GF-D8 (cell line): ENCODE results near the gene CHCHD3.

ENCODE experiments used
- DNase-seq: peaks from one replicate; lab custom pipeline; 2025; lab: John Stamatoyannopoulos, UW

The CHCHD3 gene

GRCh38 chr7:132770055-132770454, 311.8 kb downstream of the CHCHD3 start:
- DNase-seq: no peak

DNA sequence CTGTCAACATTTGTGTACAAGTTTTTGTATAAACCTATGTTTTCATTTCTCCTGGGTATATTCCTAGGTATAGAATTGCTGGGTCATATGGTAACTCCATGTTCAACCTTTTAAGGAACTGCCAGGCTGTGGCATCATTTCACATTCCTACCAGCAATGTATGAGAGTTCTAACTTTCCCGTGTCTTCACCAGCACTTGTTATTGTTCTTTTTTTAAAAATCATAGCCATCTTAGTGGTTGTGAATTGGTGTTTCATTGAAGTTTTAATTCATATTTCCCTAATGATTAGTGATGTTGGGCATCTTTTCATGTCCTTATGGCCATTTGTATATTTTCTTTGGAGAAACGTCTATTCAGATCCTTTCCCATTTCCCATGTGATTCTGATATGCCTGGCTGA, 312.6 kb downstream of the CHCHD3 start:
- DNase-seq: no peak

DNA sequence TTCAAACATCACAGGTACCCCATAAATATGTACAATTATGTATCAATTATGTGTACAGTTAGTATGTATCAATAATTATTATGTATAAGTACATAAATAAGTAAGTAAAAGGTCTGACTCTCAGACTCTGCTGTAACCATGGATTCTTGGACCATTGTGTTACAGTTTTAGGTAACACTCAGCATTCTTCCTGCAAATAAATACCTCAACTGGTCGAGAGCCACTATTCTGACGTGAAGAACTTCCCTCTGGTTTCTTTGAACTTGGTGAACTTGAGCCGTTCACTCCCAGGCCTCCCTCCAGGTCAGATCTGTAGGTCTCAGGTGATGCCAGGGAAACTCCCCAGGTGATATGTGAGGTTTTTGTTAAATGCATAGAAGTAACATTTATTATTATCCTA, 313.8 kb downstream of the CHCHD3 start:
- no peak for DNase-seq

DNA sequence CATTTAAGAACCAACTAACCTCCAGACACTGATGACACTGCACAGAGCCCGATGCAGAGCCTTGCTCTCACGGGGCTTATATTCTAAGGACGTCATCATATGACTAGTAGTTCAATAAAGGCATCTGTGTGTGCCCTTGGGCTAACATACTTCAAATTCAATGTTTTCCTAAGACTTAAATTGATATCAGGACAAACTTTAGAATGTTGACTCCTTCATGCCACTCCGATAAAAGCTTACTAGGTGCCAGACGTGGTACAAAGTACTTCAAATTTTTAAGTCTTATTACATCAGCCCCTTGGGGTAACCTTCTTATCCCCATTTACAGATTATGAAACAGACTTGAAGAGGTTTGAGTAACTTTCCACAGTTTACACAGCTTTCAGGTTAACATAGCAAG, 314.5 kb downstream of the CHCHD3 start:
- no peak for DNase-seq

GRCh38 chr7:132766660-132767059, 315.2 kb downstream of the CHCHD3 start:
- no peak for DNase-seq

DNA sequence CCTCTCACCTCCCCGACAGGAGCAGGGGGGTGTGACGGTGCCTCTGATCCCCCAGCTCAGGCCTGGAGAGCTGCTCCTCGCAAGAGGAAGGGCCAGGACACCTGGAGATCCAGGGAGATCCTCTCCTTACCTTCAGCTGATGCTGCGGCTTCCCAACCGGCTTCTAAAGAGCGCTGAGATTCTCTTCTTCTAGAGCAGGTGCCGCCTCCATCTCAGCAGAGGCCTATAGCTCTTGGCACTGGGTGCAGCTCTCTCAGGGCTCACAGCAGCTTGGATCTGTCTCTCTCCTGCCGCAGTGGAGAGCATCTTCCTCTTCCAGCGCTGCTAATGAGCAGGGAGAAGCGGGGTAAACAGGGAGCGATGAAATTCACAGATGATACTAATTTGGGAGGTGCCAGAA, 316.0 kb downstream of the CHCHD3 start:
- DNase-seq: no peak

GRCh38 chr7:132764762-132765161, 317.1 kb downstream of the CHCHD3 start:
- no peak for DNase-seq

- DNase-seq: no peak
Observed at GRCh38 chr7:132760866-132761265, 321.0 kb downstream of the CHCHD3 start.

DNA sequence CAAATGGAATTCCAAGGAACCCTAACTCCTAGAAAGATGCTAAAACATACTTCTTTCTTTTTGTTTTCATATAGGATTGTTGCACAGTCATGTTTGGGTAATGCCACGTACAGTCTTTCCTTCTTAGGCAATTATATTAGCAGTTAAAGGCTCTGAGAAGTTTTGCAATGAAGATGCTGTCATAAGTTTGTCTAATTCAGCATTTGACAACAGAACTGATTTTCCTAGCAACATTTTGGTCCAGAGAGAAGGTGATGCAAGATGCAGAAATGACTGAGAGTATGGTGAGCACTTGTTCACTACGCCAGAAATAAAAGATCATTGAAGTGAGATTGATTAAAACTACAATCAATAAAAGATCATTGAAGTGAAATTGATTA, 321.7 kb downstream of the CHCHD3 start:
- no peak for DNase-seq

DNA sequence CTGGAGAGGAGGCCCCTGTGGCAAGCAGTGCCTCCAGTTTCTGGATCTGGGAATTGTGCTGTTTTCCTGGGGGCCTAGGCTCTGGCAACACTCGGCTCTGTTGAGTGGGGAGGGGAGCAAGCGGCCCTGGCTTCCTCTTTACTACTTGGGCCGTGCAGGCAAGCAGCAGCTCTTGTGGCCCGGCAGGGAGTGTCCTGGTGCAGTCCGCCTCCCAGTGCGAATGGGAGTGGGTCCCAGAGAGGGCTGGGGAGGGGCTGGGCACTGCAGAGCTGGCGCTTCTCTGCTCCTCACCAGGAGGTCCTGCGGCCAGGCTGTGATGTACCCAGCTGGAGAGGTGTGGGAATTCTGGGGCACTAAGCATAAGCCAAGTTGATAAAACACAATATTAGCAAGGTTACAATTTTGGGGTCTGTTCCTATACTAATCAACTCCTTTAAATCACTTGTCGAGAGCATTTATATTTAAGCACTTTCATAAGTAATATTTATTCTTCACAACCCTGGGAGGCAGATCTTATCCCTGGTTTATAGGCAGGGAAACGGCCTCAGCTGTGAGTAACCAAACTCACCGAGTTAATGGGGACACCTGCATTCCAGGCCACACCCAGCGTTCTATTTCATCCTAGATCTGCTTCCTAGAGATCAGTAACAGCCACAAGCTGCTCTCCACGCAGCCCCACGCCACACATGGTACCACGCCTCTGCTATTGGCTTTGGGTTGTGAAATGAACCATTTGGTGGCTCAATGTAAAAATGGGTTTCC, 322.2 kb downstream of the CHCHD3 start:
- no peak for DNase-seq

- no peak for DNase-seq
Observed at GRCh38 chr7:132758986-132759385, 322.9 kb downstream of the CHCHD3 start.

DNA sequence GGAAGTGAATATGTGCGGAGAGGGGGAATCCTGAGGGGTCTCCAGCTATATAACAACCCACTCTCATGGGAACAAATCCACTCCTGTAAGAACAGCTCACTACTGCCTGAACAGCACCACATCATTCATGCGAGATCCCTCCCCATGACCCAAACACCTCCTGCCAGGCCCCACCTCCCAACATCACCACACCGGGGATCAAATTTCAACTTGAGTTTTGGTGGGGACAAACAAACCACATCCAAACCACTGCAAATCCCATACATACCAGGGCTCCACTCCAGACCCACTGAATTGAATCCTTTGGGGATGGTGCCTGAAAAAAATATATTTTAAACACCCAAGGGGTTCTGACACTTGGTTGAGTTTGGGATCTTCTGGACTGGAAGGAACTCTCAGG, 324.1 kb downstream of the CHCHD3 start:
- DNase-seq: no peak

- DNase-seq: no peak
Observed at GRCh38 chr7:132756484-132756990, 325.4 kb downstream of the CHCHD3 start.

- no peak for DNase-seq
Observed at GRCh38 chr7:132755538-132756483, 326.1 kb downstream of the CHCHD3 start.

DNA sequence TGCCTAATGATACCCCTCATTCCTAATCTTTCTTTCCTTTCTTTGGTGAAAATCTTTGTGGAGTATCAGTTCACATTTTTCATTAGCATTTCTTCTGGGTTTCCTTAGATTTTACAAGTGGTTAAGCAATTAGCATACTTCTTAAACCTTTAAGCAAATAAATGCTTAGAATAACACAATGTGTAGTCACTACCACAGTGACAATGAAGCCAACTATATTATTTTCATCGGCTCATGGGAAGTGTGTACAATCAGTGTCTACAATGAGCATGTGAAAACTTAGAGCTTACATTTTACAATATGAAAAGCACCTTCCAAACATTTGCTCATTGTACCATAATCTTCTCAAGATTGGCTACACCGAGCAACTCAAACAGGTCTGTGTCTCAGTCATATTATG, 329.5 kb downstream of the CHCHD3 start:
- DNase-seq: no peak

GRCh38 chr7:132751244-132751647, 330.6 kb downstream of the CHCHD3 start:
- DNase-seq: no peak

DNA sequence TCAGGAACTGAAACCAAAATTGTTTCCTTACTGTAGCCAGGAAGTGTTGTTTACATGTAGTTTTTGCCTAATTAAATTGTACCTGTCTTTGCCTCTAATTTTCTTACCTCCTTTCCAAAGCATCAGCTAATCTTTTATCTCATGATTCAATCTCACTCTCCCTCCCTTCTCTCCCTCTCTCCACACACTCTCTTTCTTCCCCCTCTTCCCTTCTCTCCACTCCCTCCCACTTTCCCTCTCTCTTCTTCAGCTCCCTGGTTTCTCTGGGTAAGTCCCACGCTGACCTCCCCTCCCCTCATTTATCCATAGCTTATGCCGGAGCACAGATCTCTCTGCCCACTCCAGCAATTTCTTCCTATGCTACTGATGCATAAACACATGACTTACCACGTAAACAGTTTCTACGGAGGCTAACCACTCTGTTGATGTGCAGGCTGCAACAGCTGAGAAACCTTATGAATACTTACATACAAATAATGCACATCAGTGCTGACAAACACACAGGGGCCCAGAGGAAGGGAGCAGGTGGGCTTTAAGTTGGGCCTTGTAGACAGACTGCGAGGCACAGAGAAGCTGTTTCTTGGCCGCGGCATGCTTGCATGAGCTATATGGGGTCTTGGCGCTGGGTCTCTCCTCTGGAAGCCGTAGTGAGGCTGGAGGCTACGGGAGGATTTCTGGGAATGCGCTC, 331.2 kb downstream of the CHCHD3 start:
- DNase-seq: no peak

DNA sequence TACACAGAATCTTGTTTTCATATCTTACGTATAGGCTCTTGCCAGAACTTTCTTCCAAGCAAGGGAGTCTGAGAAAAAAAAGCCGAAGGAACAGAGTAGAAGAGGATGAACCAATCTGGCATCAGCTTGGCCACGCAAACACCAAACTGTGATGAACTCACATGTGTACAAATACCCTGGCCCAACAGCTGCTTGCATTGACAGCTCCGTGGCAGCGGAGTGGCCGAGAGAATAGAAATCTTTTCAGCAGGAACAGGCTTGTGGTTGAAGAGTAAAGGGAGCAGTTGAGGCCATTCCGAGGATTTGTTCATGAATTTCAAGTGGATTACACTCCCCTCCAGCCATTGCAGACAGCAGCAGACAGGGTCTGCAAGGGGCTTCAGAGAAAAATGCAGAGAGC, 331.8 kb downstream of the CHCHD3 start:
- no peak for DNase-seq

DNA sequence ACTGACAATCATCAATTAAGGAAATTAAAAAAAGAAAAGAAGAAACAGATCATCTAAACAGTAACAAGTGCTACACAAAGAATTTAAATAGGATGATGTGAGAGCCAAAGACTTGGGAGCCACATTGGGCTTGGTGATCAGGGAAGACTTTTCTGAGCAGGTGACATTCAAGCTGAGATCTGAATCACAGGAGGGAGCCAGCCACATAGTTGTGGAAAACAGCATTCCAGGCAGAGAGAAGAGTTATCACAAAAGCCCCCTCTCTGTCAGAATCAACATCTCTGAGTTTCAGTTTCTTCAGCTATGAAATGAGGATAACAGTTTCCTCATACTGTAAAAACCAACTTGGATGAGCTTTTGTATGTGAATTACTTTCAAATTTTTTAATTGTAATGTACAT, 336.4 kb downstream of the CHCHD3 start:
- no peak for DNase-seq

DNA sequence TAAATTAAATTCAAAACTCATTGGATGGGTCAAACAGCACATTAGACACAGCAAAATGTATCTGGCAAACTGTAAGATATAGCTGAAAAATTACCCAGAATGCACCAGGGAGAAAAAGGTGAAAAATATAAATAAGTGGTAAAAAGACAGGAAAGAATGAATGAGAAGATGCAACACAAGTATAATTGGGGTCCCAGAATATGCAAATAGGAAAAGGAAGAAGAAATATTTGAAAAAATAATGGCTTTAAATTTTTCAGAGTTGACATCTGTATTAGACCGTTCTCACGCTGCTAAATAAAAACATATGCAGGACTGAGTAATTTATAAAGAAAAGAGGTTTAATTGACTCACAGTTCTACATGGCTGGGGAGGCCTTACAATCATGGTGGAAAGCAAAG, 337.9 kb downstream of the CHCHD3 start:
- no peak for DNase-seq

DNA sequence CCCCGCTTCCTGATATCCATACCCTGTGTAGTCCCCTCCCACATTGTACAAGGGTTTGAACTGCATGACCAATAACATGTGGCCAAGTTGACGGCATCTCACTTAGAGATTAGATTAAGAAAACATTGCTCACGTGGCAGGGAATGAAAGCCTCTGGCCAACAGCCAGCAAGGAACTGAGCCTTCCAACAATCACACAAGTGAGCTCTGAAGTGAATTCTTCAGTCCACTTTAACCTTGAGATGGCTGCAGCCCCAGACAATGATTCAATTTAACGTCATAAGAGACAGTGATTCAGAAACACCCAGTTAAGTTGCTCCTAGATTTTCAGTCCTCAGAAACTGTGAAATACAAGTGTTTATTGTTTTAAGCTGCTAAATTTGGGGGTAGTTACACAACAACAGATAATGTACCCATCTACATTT, 339.7 kb downstream of the CHCHD3 start:
- no peak for DNase-seq

GRCh38 chr7:132740176-132740575, 341.7 kb downstream of the CHCHD3 start:
- DNase-seq: no peak
